H9 (cell line): Measurements from ENCODE around the gene LMO4. TPM values are rescaled to one million over a fixed set of nuclear protein-coding genes. Genes with fewer than 3 reads are reported as not detected.
A peak's percentile ranks its signal among the peaks of the same experiment; 100 is the strongest.

Experiments used
- DNase-seq: peaks from one replicate; pipeline ENCODE4 v3.0.0-alpha.2; 2017
- H2AFZ ChIP-seq: one replicate; pipeline ENCODE4 v1.6.1; 2013; ENCODE audit warnings: mild to moderate bottlenecking, low read length, control low read depth, moderate library complexity
- H2AK5ac ChIP-seq: 2 replicates; pipeline ENCODE4 v1.6.1; 2013; ENCODE audit warnings: low read length, control low read depth, mixed read lengths; ENCODE audit not compliant: insufficient read length
- H2BK120ac ChIP-seq: one replicate; pipeline ENCODE4 v1.6.1; 2013; ENCODE audit warnings: low read depth, mild to moderate bottlenecking, low read length, control low read depth, inconsistent platforms; ENCODE audit not compliant: poor library complexity, severe bottlenecking
- H2BK12ac ChIP-seq: 2 replicates; pipeline ENCODE4 v1.6.1; 2013; ENCODE audit warnings: low read length, control low read depth, mixed read lengths, low read depth; ENCODE audit not compliant: insufficient read length
- H2BK15ac ChIP-seq: 2 replicates; pipeline ENCODE4 v1.6.1; 2013; ENCODE audit warnings: low read depth, low read length, control low read depth
- H2BK20ac ChIP-seq: one replicate; pipeline ENCODE4 v1.6.1; 2013; ENCODE audit warnings: low read depth, mild to moderate bottlenecking, low read length, control low read depth, inconsistent platforms; ENCODE audit not compliant: poor library complexity, severe bottlenecking
- H2BK5ac ChIP-seq: 2 replicates; pipeline ENCODE4 v1.6.1; 2013; ENCODE audit warnings: low read length, control low read depth, mixed read lengths; ENCODE audit not compliant: insufficient read length
- H3K14ac ChIP-seq: 2 replicates; pipeline ENCODE4 v1.6.1; 2013; ENCODE audit warnings: low read length, control low read depth; ENCODE audit not compliant: insufficient read depth
- H3K18ac ChIP-seq: 2 replicates; pipeline ENCODE4 v1.6.1; 2013; ENCODE audit warnings: low read depth, mild to moderate bottlenecking, mixed read lengths, low read length, control low read depth; ENCODE audit not compliant: insufficient read length
- H3K23ac ChIP-seq: 2 replicates; pipeline ENCODE4 v1.6.1; 2013; ENCODE audit warnings: low read length, control low read depth, mixed read lengths, low read depth; ENCODE audit not compliant: insufficient read length
- H3K23me2 ChIP-seq: 2 replicates; pipeline ENCODE4 v1.6.1; 2013; ENCODE audit warnings: low read depth, mild to moderate bottlenecking, mixed read lengths, low read length, control low read depth; ENCODE audit not compliant: insufficient read length, poor library complexity, severe bottlenecking
- H3K27ac ChIP-seq: 2 replicates; pipeline ENCODE4 v1.5.1; 2013; ENCODE audit warnings: low read length, control low read depth, mixed read lengths, low read depth; ENCODE audit not compliant: insufficient read length
- H3K27me3 ChIP-seq: 2 replicates; pipeline ENCODE4 v1.6.1; 2013; ENCODE audit warnings: low read length, control low read depth, inconsistent platforms; ENCODE audit not compliant: insufficient read depth
- H3K4ac ChIP-seq: 2 replicates; pipeline ENCODE4 v1.6.1; 2013; ENCODE audit warnings: low read depth, mild to moderate bottlenecking, control low read depth, inconsistent platforms, low read length, moderate library complexity
- H3K4me1 ChIP-seq: 2 replicates; pipeline ENCODE4 v1.6.1; 2013; ENCODE audit warnings: low read length, control low read depth, inconsistent platforms; ENCODE audit not compliant: insufficient read depth
- H3K4me2 ChIP-seq: 2 replicates; pipeline ENCODE4 v1.6.1; 2013; ENCODE audit warnings: low read length, control low read depth, mixed read lengths; ENCODE audit not compliant: insufficient read length, insufficient read depth
- H3K56ac ChIP-seq: 2 replicates; pipeline ENCODE4 v1.6.1; 2013; ENCODE audit warnings: low read depth, mild to moderate bottlenecking, mixed read lengths, low read length, control low read depth; ENCODE audit not compliant: insufficient read length
- H3K79me1 ChIP-seq: 2 replicates; pipeline ENCODE4 v1.6.1; 2013; ENCODE audit warnings: low read depth, mild to moderate bottlenecking, moderate library complexity, low read length, control low read depth, inconsistent platforms; ENCODE audit not compliant: insufficient read depth, poor library complexity, severe bottlenecking
- H3K79me2 ChIP-seq: 2 replicates; pipeline ENCODE4 v1.6.1; 2013; ENCODE audit warnings: low read length, control low read depth, inconsistent platforms; ENCODE audit not compliant: insufficient read depth
- H3K9ac ChIP-seq: 2 replicates; pipeline ENCODE4 v1.6.1; 2013; ENCODE audit warnings: low read length, control low read depth, mixed read lengths; ENCODE audit not compliant: insufficient read length; ENCODE audit errors: extremely low read depth
- H3K9me3 ChIP-seq: one replicate; pipeline ENCODE4 v1.6.1; 2013; ENCODE audit warnings: low read depth, low read length, inconsistent platforms; ENCODE audit not compliant: control insufficient read depth
- H3T11ph ChIP-seq: one replicate; pipeline ENCODE4 v1.6.1; 2013; ENCODE audit warnings: mild to moderate bottlenecking, low read length, control low read depth, inconsistent platforms
- H4K20me1 ChIP-seq: one replicate; pipeline ENCODE4 v1.6.1; 2013; ENCODE audit not compliant: control insufficient read depth, insufficient read length, insufficient read depth
- H4K5ac ChIP-seq: 2 replicates; pipeline ENCODE4 v1.6.1; 2013; ENCODE audit warnings: low read depth, mild to moderate bottlenecking, mixed read lengths, low read length, control low read depth; ENCODE audit not compliant: insufficient read length
- H4K8ac ChIP-seq: replicated peaks from 2 replicates; pipeline ENCODE4 v1.6.1; 2013; ENCODE audit warnings: low read length, control low read depth, mixed read lengths, low read depth; ENCODE audit not compliant: insufficient read length
- H4K91ac ChIP-seq: 2 replicates; pipeline ENCODE4 v1.6.1; 2013; ENCODE audit warnings: low read depth, mild to moderate bottlenecking, moderate library complexity, mixed read lengths, low read length, control low read depth; ENCODE audit not compliant: insufficient read length
- H3K27ac Mint-ChIP-seq, 3 experiments: 2 replicates in 2 of 3; 3 replicates in 1 of 3; pipeline ENCODE4 v1.8.0; 2020 to 2021; ENCODE audit warnings: mixed read lengths in 3 of 3, mild to moderate bottlenecking in 1 of 3, moderate library complexity in 1 of 3
- H3K27me3 Mint-ChIP-seq: 2 replicates; pipeline ENCODE4 v1.8.0; 2021; ENCODE audit warnings: low read depth, mild to moderate bottlenecking, moderate library complexity, mixed read lengths
- H3K36me3 Mint-ChIP-seq, 3 experiments: 2 replicates in 2 of 3; 3 replicates in 1 of 3; pipeline ENCODE4 v1.8.0; 2020 to 2021; ENCODE audit warnings: low read depth in 3 of 3, mixed read lengths in 3 of 3; ENCODE audit not compliant: insufficient read depth in 1 of 3
- H3K4me1 Mint-ChIP-seq, 2 experiments: 2 replicates each; pipeline ENCODE4 v1.8.0; 2020; ENCODE audit warnings: mixed read lengths in 2 of 2
- H3K4me3 Mint-ChIP-seq, 2 experiments: 2 replicates in 1 of 2; 3 replicates in 1 of 2; pipeline ENCODE4 v1.8.0; 2020 to 2021; ENCODE audit warnings: mild to moderate bottlenecking in 2 of 2, mixed read lengths in 2 of 2, moderate library complexity in 1 of 2
- H3K9me3 Mint-ChIP-seq, 2 experiments: 2 replicates in 1 of 2; 3 replicates in 1 of 2; pipeline ENCODE4 v1.8.0; 2020; ENCODE audit warnings: mild to moderate bottlenecking in 2 of 2, mixed read lengths in 2 of 2, moderate library complexity in 1 of 2
- WGBS: extraction: QIAGEN DNeasy Blood & Tissue Kit; methylation state at CpG from one replicate; pipeline ENCODE4 v1.1.7; 2013; ENCODE audit warnings: missing lambda C conversion rate, low lambda C conversion rate, mixed read lengths; ENCODE audit not compliant: insufficient read length; ENCODE audit errors: extremely low coverage; 5-methylcytosine and 5-hydroxymethylcytosine counted together
- long read RNA-seq: library from polyadenylated mRNA; unstranded; transcript quantifications from one replicate; pipeline ENCODE4 v2.0.0, GENCODE V29; 2020
- total RNA-seq: library from RNA; stranded (reverse); gene quantifications from 2 replicates; pipeline ENCODE4 v1.2.1, GENCODE V29; 2021
- TF ChIP-seq, protein P1 (sequence below): fragments of 200-600 bp; sonication (generic); conservative IDR thresholded peaks from 3 replicates; pipeline ENCODE4 v1.8.0; 2021; ENCODE audit warnings: antibody characterized with exemption, mild to moderate bottlenecking

The LMO4 gene, protein sequence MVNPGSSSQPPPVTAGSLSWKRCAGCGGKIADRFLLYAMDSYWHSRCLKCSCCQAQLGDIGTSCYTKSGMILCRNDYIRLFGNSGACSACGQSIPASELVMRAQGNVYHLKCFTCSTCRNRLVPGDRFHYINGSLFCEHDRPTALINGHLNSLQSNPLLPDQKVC
- total RNA-seq = 64.9 and 66.2 TPM in 2 replicates
- long read RNA-seq, full-length matches to known transcripts = 27 of 33 reads
- long read RNA-seq, partial matches to known transcripts = 3 of 33 reads
- long read RNA-seq, other reads (novel, unspliced or antisense) = 3 of 33 reads

DNA sequence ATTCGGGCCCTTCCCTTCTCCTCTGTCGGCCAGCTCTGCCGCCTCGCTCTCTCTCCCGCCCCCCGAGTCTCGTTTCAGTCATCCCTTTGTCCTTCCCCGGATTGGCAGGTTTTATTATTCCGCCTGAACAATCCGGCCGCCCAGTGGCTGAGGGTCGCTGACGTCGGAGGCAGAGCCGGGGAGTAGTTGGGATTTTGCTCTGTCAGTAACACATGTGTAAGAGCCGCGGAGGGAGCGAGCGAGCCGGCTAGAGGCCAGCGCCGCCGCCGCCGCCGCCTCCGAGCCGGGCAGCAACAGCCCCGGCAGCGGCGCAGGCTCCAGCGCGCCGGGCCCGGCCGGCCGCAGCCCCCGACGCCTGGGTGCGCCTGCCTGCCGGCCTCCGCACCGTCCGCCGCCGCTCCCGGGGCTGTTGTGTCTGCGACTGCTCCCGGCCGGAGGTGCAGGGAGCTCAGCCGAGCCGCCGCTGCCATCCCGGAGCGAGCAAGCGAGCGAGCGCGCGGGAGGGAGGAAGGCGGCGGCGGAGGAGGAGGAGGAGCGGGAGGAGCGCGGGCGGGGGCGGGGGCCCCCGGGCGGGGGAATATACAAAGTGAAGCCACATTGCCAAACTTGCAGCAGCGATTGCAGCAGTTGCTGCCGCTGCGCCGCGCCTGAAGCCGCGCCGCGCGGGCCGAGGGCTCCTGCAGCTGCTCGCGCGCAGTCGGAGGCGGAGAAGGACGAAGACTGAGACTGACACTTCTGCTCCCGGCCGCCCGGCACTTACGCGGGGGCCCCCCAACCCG is at the start of gene LMO4:
Gene LMO4, plus strand, starts transcription at position 609 of the 779 bp plus-strand sequence. CDS start 3,136 bp downstream, outside the sequence.
- Histone ChIP-seq H3K27me3 (no peaks in the 10 kb centered on the region), H2AK5ac (no peak within 1 kb of the TSS), H3K27ac (peak within 1 kb of the TSS; percentile 63), H2BK15ac (no peak within 1 kb of the TSS), H3K9me3 (no peaks in the 10 kb centered on the region), H3K79me1 (no peaks in the 10 kb centered on the region), H3K4ac (no peak within 1 kb of the TSS; the same call in 1 of the 2 replicates), H3K56ac (no peak within 1 kb of the TSS), H3K4me1 (peaks cover 5% of the 10 kb centered on the region; the same call in 1 of the 2 replicates), H4K8ac (no peak within 1 kb of the TSS), H3K18ac (peak within 1 kb of the TSS; percentile 78), H4K5ac (no peak within 1 kb of the TSS), H3K4me2 (peak within 1 kb of the TSS; percentile 87), H2AFZ (peak within 1 kb of the TSS; percentile 60), H3K14ac (peak within 1 kb of the TSS; percentile 73), H3T11ph (no peak within 1 kb of the TSS), H3K23me2 (peaks cover 20% of the 10 kb centered on the region), H2BK12ac (no peak within 1 kb of the TSS), H2BK120ac (peak within 1 kb of the TSS; percentile 78), H4K91ac (no peak within 1 kb of the TSS), H3K9ac (peak within 1 kb of the TSS; percentile 92), H3K23ac (no peak within 1 kb of the TSS), H2BK5ac (no peak within 1 kb of the TSS), H2BK20ac (no peak within 1 kb of the TSS), H3K79me2 (peaks cover 12% of the 10 kb centered on the region; the same call in 1 of the 2 replicates), H4K20me1 (peaks cover 2% of the 10 kb centered on the region)
- Mint-ChIP-seq H3K4me3 (peak within 1 kb of the TSS; percentile 82 to 94), H3K9me3 (no peaks in the 10 kb centered on the region; a peak in 1 of 5 replicates), H3K27ac (peak within 1 kb of the TSS; percentile 93 to 98 (median 94)), H3K36me3 (peaks cover 14 to 17% (median 16%) of the 10 kb centered on the region in 3 experiments), H3K4me1 (peaks cover 25 to 29% of the 10 kb centered on the region in 2 experiments), H3K27me3 (peaks cover 3% of the 10 kb centered on the region)
- WGBS = no CpG with 5 or more reads among the region's 93 CpGs
- peak; percentile 97 for DNase-seq
- TF ChIP-seq, protein P1, sequence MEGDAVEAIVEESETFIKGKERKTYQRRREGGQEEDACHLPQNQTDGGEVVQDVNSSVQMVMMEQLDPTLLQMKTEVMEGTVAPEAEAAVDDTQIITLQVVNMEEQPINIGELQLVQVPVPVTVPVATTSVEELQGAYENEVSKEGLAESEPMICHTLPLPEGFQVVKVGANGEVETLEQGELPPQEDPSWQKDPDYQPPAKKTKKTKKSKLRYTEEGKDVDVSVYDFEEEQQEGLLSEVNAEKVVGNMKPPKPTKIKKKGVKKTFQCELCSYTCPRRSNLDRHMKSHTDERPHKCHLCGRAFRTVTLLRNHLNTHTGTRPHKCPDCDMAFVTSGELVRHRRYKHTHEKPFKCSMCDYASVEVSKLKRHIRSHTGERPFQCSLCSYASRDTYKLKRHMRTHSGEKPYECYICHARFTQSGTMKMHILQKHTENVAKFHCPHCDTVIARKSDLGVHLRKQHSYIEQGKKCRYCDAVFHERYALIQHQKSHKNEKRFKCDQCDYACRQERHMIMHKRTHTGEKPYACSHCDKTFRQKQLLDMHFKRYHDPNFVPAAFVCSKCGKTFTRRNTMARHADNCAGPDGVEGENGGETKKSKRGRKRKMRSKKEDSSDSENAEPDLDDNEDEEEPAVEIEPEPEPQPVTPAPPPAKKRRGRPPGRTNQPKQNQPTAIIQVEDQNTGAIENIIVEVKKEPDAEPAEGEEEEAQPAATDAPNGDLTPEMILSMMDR = no peak
